ENCODE measurements around the gene LBP.

The LBP gene

GRCh38 chr20:38424401-38424800 lies 78.1 kb downstream of the LBP start:
- no peaks in the 10 kb centered on the region for H3K27me3 ChIP-seq (ENCODE audit: low read length)
- peaks cover 57% of the 10 kb centered on the region for H3K79me2 ChIP-seq (ENCODE audit: insufficient read depth, low read length)
- no peak overlapping the region for H2AFZ ChIP-seq (ENCODE audit: low read depth, low read length, severe bottlenecking)
- H3K9me3 ChIP-seq (ENCODE audit: insufficient read depth, low read length), result no peaks in the 10 kb centered on the region
- H3K4me3 ChIP-seq (ENCODE audit: insufficient read depth, low read length, poor library complexity, severe bottlenecking), result no peak overlapping the region
- H3F3A ChIP-seq (ENCODE audit: insufficient read depth), result peaks cover 9% of the 10 kb centered on the region; the same call in 1 of the 2 replicates
- H3K9me2 ChIP-seq (replicated peaks; ENCODE audit: insufficient read depth, low read length), result no peaks in the 10 kb centered on the region
- no peak overlapping the region for H3K27ac ChIP-seq (ENCODE audit: low read depth, low read length)
- H3K9ac ChIP-seq (ENCODE audit: low read length), result no peak overlapping the region
- no peak overlapping the region for H3K4me2 ChIP-seq (ENCODE audit: low read depth, low read length, poor library complexity, severe bottlenecking)
- H4K20me1 ChIP-seq (ENCODE audit: low read depth, low read length), result peaks cover 48% of the 10 kb centered on the region; the same call in 1 of the 2 replicates
- peaks cover 46% of the 10 kb centered on the region for H3K36me3 ChIP-seq (ENCODE audit: low read length)
- no peak for TF ChIP-seq EZH2phosphoT487 (conservative IDR thresholded peaks at IDR 0.05; ENCODE audit: low read length)
- no peak for TF ChIP-seq CTCF (IDR thresholded peaks at IDR 0.05; ENCODE audit: insufficient read depth, low read length, poor library complexity, severe bottlenecking)

- H3K4me2 ChIP-seq (ENCODE audit: low read depth, low read length, poor library complexity, severe bottlenecking), result no peak overlapping the region
- H3F3A ChIP-seq (ENCODE audit: insufficient read depth), result peaks cover 5% of the 10 kb centered on the region; the same call in 1 of the 2 replicates
- H2AFZ ChIP-seq (ENCODE audit: low read depth, low read length, severe bottlenecking), result no peak overlapping the region
- no peaks in the 10 kb centered on the region for H3K27me3 ChIP-seq (ENCODE audit: low read length)
- no peak for TF ChIP-seq EZH2phosphoT487 (conservative IDR thresholded peaks at IDR 0.05; ENCODE audit: low read length)
- no peak for TF ChIP-seq CTCF (IDR thresholded peaks at IDR 0.05; ENCODE audit: insufficient read depth, low read length, poor library complexity, severe bottlenecking)
- no peak overlapping the region for H3K4me3 ChIP-seq (ENCODE audit: insufficient read depth, low read length, poor library complexity, severe bottlenecking)
- no peak overlapping the region for H3K27ac ChIP-seq (ENCODE audit: low read depth, low read length)
- H3K9ac ChIP-seq (ENCODE audit: low read length), result no peak overlapping the region
- peaks cover 42% of the 10 kb centered on the region for H4K20me1 ChIP-seq (ENCODE audit: low read depth, low read length)
- H3K36me3 ChIP-seq (ENCODE audit: low read length), result peaks cover 38% of the 10 kb centered on the region
- no peaks in the 10 kb centered on the region for H3K9me2 ChIP-seq (replicated peaks; ENCODE audit: insufficient read depth, low read length)
- H3K79me2 ChIP-seq (ENCODE audit: insufficient read depth, low read length), result peaks cover 72% of the 10 kb centered on the region
- no peaks in the 10 kb centered on the region for H3K9me3 ChIP-seq (ENCODE audit: insufficient read depth, low read length)
Measured at GRCh38 chr20:38426006-38426897, 80.0 kb downstream of the LBP start.
